CD4-positive, alpha-beta memory T cell (primary cell): ENCODE data around the gene NEGR1. TPM values are rescaled to one million over a fixed set of nuclear protein-coding genes. Genes with fewer than 3 reads are reported as not detected.

ENCODE experiments used
- CTCF ChIA-PET: fragments of 350-600 bp; sonication (Branson Sonifier 250); formaldehyde crosslinking; loops from one replicate; lab custom pipeline; 2021; ENCODE audit warnings: inconsistent platforms; ENCODE audit not compliant: partially characterized antibody; lab: Charles Lee
- POLR2A ChIA-PET: fragments of 350-600 bp; sonication (Branson Sonifier 250); formaldehyde crosslinking; loops from one replicate; lab custom pipeline; 2021; ENCODE audit not compliant: partially characterized antibody; lab: Charles Lee
- DNase-seq, 5 donors: peaks; one replicate each; pipeline versions ENCODE4 v3.0.0 to v3.0.0-alpha.2; 2020 to 2022; ENCODE audit warnings: mixed read lengths in 1 of 5
- H3K27ac ChIP-seq: one replicate; pipeline ENCODE4 v1.7.0; 2013; ENCODE audit warnings: low read depth, low read length
- H3K27me3 ChIP-seq: 2 replicates; pipeline ENCODE4 v1.7.0; 2013; ENCODE audit warnings: mild to moderate bottlenecking, low read length, moderate library complexity; ENCODE audit not compliant: insufficient read depth
- H3K36me3 ChIP-seq: 2 replicates; pipeline ENCODE4 v1.7.0; 2013; ENCODE audit warnings: mild to moderate bottlenecking, low read length, moderate library complexity; ENCODE audit not compliant: insufficient read depth
- H3K4me1 ChIP-seq: 2 replicates; pipeline ENCODE4 v1.7.0; 2013; ENCODE audit warnings: mild to moderate bottlenecking, low read length, moderate library complexity; ENCODE audit not compliant: insufficient read depth
- H3K4me3 ChIP-seq, 2 donors: one replicate each; pipeline ENCODE4 v1.7.0; 2013; ENCODE audit warnings: low read length in 2 of 2, mild to moderate bottlenecking in 1 of 2
- H3K9me3 ChIP-seq, 2 donors: one replicate each; pipeline ENCODE4 v1.7.0; 2013; ENCODE audit warnings: low read length in 2 of 2, control low read depth in 1 of 2; ENCODE audit not compliant: control insufficient read depth in 1 of 2
- H3K27ac Mint-ChIP-seq, 7 donors: one replicate each; pipeline ENCODE4 v1.8.0; 2020 to 2021; ENCODE audit warnings: mixed read lengths in 7 of 7, mild to moderate bottlenecking in 6 of 7, inconsistent platforms in 3 of 7, moderate library complexity in 3 of 7
- H3K27me3 Mint-ChIP-seq, 2 donors: one replicate each; pipeline ENCODE4 v1.8.0; 2020 to 2021; ENCODE audit warnings: mixed read lengths in 2 of 2
- H3K36me3 Mint-ChIP-seq, 2 donors: one replicate each; pipeline ENCODE4 v1.8.0; 2020 to 2021; ENCODE audit warnings: mixed read lengths in 2 of 2, inconsistent platforms in 1 of 2, mild to moderate bottlenecking in 1 of 2
- H3K4me1 Mint-ChIP-seq, 4 donors: one replicate each; pipeline ENCODE4 v1.8.0; 2020 to 2021; ENCODE audit warnings: mixed read lengths in 4 of 4, mild to moderate bottlenecking in 1 of 4
- H3K4me3 Mint-ChIP-seq, 8 donors: one replicate each; pipeline ENCODE4 v1.8.0; 2020 to 2021; ENCODE audit warnings: mixed read lengths in 8 of 8, mild to moderate bottlenecking in 7 of 8, moderate library complexity in 6 of 8, inconsistent platforms in 3 of 8
- H3K9me3 Mint-ChIP-seq, 8 donors: one replicate each; pipeline ENCODE4 v1.8.0; 2020 to 2021; ENCODE audit warnings: mixed read lengths in 8 of 8, mild to moderate bottlenecking in 5 of 8, inconsistent platforms in 3 of 8, moderate library complexity in 1 of 8
- intact Hi-C: fragments of 100-400 bp; cut with micrococcal nuclease; formaldehyde crosslinking; loops from one replicate; pipeline ENCODE4 v1.15.1; 2023
- polyA plus RNA-seq, 2 donors: library from polyadenylated mRNA; unstranded; fragments of 300-500 nt; fragmentation: Illumina TruSeq; gene quantifications; one replicate each; pipeline ENCODE4 v1.2.3, GENCODE V29; 2021
- total RNA-seq, 2 experiments: library from RNA; stranded (reverse); gene quantifications; one replicate each; pipeline ENCODE4 v1.2.3, GENCODE V29; 2021

NEGR1 gene
- total and polyA plus RNA-seq, 4 experiments from 2014 or later, result not detected

GRCh38 chr1:71473331-71473730 is 809.0 kb downstream of the NEGR1 start:
- no peak overlapping the region for H3K27ac Mint-ChIP-seq
- CTCF ChIA-PET, result no interaction called here

GRCh38 chr1:71465093-71465492 is 817.2 kb downstream of the NEGR1 start:
- H3K4me1 Mint-ChIP-seq, result no peaks in the 10 kb centered on the region
- DNase-seq, result no peak
- ChIA-PET CTCF (no interaction called here), POLR2A (no interaction called here)
- Histone ChIP-seq H3K36me3 (no peaks in the 10 kb centered on the region), H3K4me1 (no peaks in the 10 kb centered on the region), H3K27ac (no peak overlapping the region), H3K9me3 (no peaks in the 10 kb centered on the region), H3K27me3 (no peaks in the 10 kb centered on the region), H3K4me3 (no peak overlapping the region)
- no peak overlapping the region for H3K27ac Mint-ChIP-seq
- H3K36me3 Mint-ChIP-seq, result no peaks in the 10 kb centered on the region
- no peak overlapping the region for H3K4me3 Mint-ChIP-seq
- peaks cover 0 to 5% (median under 1%) of the 10 kb centered on the region in 8 donors for H3K9me3 Mint-ChIP-seq
- H3K27me3 Mint-ChIP-seq, result no peaks in the 10 kb centered on the region
- intact Hi-C loops, result no loop called here

More at GRCh38 chr1:71473331-71473730, 809.0 kb downstream of the NEGR1 start:
- no peaks in the 10 kb centered on the region for H3K4me1 ChIP-seq
- H3K9me3 ChIP-seq, result no peaks in the 10 kb centered on the region
- H3K27me3 ChIP-seq, result no peaks in the 10 kb centered on the region
- H3K4me3 ChIP-seq, result no peak overlapping the region
- POLR2A ChIA-PET, result no interaction called here
- Mint-ChIP-seq H3K27me3 (no peaks in the 10 kb centered on the region), H3K4me1 (no peaks in the 10 kb centered on the region), H3K4me3 (no peak overlapping the region), H3K36me3 (no peaks in the 10 kb centered on the region), H3K9me3 (peaks cover 0 to 14% (median 5%) of the 10 kb centered on the region in 8 donors)
- H3K27ac ChIP-seq, result no peak overlapping the region
- no peak for DNase-seq
- intact Hi-C loops, result no loop called here
- no peaks in the 10 kb centered on the region for H3K36me3 ChIP-seq

- no peaks in the 10 kb centered on the region for H3K27me3 Mint-ChIP-seq
- no peaks in the 10 kb centered on the region for H3K36me3 Mint-ChIP-seq
- no peak for DNase-seq
- H3K4me1 Mint-ChIP-seq, result no peaks in the 10 kb centered on the region
- Histone ChIP-seq H3K4me1 (no peaks in the 10 kb centered on the region), H3K4me3 (no peak overlapping the region), H3K9me3 (no peaks in the 10 kb centered on the region), H3K27ac (no peak overlapping the region), H3K36me3 (no peaks in the 10 kb centered on the region), H3K27me3 (no peaks in the 10 kb centered on the region)
- intact Hi-C loops, result no loop called here
- no peak overlapping the region for H3K4me3 Mint-ChIP-seq
- CTCF ChIA-PET, result no interaction called here
- H3K9me3 Mint-ChIP-seq, result peaks cover 0 to 5% (median 2%) of the 10 kb centered on the region in 8 donors
- H3K27ac Mint-ChIP-seq, result no peak overlapping the region
- POLR2A ChIA-PET, result no interaction called here
Measured at GRCh38 chr1:71464016-71464415, 818.3 kb downstream of the NEGR1 start.

DNA sequence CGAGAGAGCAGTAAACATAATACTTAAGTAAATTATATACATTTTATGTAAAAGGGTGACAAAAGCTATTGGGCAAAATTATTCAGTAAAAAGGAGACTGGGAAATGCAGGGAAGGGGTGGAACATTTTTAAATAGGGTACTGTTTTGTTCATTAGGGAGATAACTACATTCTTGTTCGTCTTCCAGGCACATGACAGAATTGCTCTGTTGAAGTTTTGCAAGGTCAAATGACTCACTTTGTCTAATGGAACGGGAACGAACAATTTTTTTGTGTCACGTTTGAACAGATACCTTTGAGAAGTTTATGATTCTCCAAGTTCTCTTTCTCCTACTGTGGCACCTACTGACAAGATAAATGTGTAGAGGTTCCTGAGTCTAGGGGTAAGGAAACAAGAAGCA is 819.2 kb downstream of the NEGR1 start:
- Mint-ChIP-seq H3K9me3 (peaks cover 0 to 5% (median 4%) of the 10 kb centered on the region in 8 donors), H3K27me3 (no peaks in the 10 kb centered on the region), H3K36me3 (no peaks in the 10 kb centered on the region), H3K4me3 (no peak overlapping the region), H3K4me1 (no peaks in the 10 kb centered on the region), H3K27ac (no peak overlapping the region)
- CTCF ChIA-PET, result no interaction called here
- POLR2A ChIA-PET, result no interaction called here
- Histone ChIP-seq H3K4me3 (no peak overlapping the region), H3K36me3 (no peaks in the 10 kb centered on the region), H3K9me3 (no peaks in the 10 kb centered on the region), H3K4me1 (no peaks in the 10 kb centered on the region), H3K27me3 (no peaks in the 10 kb centered on the region), H3K27ac (no peak overlapping the region)
- no peak for DNase-seq
- intact Hi-C loops, result no loop called here

GRCh38 chr1:71462247-71462646 is 820.1 kb downstream of the NEGR1 start:
- no peaks in the 10 kb centered on the region for H3K27me3 Mint-ChIP-seq
- H3K9me3 Mint-ChIP-seq, result peaks cover 0 to 7% (median 3%) of the 10 kb centered on the region in 8 donors
- H3K4me3 ChIP-seq, result no peak overlapping the region
- ChIA-PET CTCF (no interaction called here), POLR2A (no interaction called here)
- H3K27ac Mint-ChIP-seq, result no peak overlapping the region
- no peak overlapping the region for H3K27ac ChIP-seq
- H3K9me3 ChIP-seq, result no peaks in the 10 kb centered on the region
- DNase-seq, result no peak
- no peaks in the 10 kb centered on the region for H3K4me1 ChIP-seq
- no peaks in the 10 kb centered on the region for H3K27me3 ChIP-seq
- intact Hi-C loops, result no loop called here
- no peaks in the 10 kb centered on the region for H3K36me3 ChIP-seq
- H3K36me3 Mint-ChIP-seq, result no peaks in the 10 kb centered on the region
- no peak overlapping the region for H3K4me3 Mint-ChIP-seq
- no peaks in the 10 kb centered on the region for H3K4me1 Mint-ChIP-seq

- DNase-seq, result no peak
- Histone ChIP-seq H3K4me3 (no peak overlapping the region), H3K27ac (no peak overlapping the region), H3K9me3 (no peaks in the 10 kb centered on the region), H3K4me1 (no peaks in the 10 kb centered on the region), H3K36me3 (no peaks in the 10 kb centered on the region), H3K27me3 (no peaks in the 10 kb centered on the region)
- ChIA-PET POLR2A (no interaction called here), CTCF (no interaction called here)
- no peaks in the 10 kb centered on the region for H3K4me1 Mint-ChIP-seq
- no peaks in the 10 kb centered on the region for H3K36me3 Mint-ChIP-seq
- no peak overlapping the region for H3K27ac Mint-ChIP-seq
- no peaks in the 10 kb centered on the region for H3K27me3 Mint-ChIP-seq
- peaks cover 0 to 15% (median 3%) of the 10 kb centered on the region in 8 donors for H3K9me3 Mint-ChIP-seq
- intact Hi-C loops, result no loop called here
- H3K4me3 Mint-ChIP-seq, result no peak overlapping the region
Measured at GRCh38 chr1:71461416-71461815, 820.9 kb downstream of the NEGR1 start.

GRCh38 chr1:71448444-71448843 is 833.9 kb downstream of the NEGR1 start:
- Histone ChIP-seq H3K27me3 (no peaks in the 10 kb centered on the region), H3K4me3 (no peak overlapping the region), H3K27ac (no peak overlapping the region), H3K9me3 (no peaks in the 10 kb centered on the region), H3K36me3 (no peaks in the 10 kb centered on the region), H3K4me1 (no peaks in the 10 kb centered on the region)
- H3K9me3 Mint-ChIP-seq, result peaks cover 0 to 14% (median 5%) of the 10 kb centered on the region in 8 donors
- H3K4me3 Mint-ChIP-seq, result no peak overlapping the region
- POLR2A ChIA-PET, result no interaction called here
- no peaks in the 10 kb centered on the region for H3K4me1 Mint-ChIP-seq
- CTCF ChIA-PET, result no interaction called here
- intact Hi-C loops, result no loop called here
- no peaks in the 10 kb centered on the region for H3K36me3 Mint-ChIP-seq
- no peak overlapping the region for H3K27ac Mint-ChIP-seq
- H3K27me3 Mint-ChIP-seq, result no peaks in the 10 kb centered on the region
- no peak for DNase-seq

DNA sequence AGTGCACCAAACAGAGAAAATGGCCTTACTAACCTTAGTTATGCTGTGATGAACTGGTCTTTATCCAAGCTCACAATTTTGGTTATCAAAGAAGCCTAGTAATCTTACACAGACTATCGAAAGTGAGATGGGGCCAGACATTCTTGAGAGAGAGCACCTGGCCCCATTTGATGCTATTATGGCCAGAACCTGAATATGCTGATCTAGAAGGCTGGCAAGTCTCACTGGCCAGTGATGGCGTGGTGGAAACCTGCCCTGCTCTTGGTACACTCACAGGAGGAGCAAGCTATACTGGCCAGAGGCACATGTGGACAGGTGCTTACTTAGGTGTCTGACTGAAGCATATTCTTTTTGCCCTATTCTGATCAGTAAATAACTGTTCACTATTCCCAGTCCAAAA is 843.7 kb downstream of the NEGR1 start:
- intact Hi-C loops, result no loop called here
- Mint-ChIP-seq H3K27me3 (no peaks in the 10 kb centered on the region), H3K4me1 (no peaks in the 10 kb centered on the region), H3K27ac (no peak overlapping the region), H3K4me3 (no peak overlapping the region), H3K9me3 (peaks cover under 1 to 8% (median 2%) of the 10 kb centered on the region in 8 donors), H3K36me3 (no peaks in the 10 kb centered on the region)
- H3K4me1 ChIP-seq, result no peaks in the 10 kb centered on the region
- no peaks in the 10 kb centered on the region for H3K9me3 ChIP-seq
- ChIA-PET CTCF (no interaction called here), POLR2A (no interaction called here)
- H3K4me3 ChIP-seq, result no peak overlapping the region
- no peaks in the 10 kb centered on the region for H3K27me3 ChIP-seq
- DNase-seq, result no peak
- H3K27ac ChIP-seq, result no peak overlapping the region
- no peaks in the 10 kb centered on the region for H3K36me3 ChIP-seq
